AG08395 (cell line): Measurements from ENCODE around the gene PIK3R5.

Experiments used
- DNase-seq: peaks from one replicate; pipeline ENCODE4 v3.0.0; 2012; ENCODE audit warnings: mixed read lengths, low spot score

The PIK3R5 gene

DNA sequence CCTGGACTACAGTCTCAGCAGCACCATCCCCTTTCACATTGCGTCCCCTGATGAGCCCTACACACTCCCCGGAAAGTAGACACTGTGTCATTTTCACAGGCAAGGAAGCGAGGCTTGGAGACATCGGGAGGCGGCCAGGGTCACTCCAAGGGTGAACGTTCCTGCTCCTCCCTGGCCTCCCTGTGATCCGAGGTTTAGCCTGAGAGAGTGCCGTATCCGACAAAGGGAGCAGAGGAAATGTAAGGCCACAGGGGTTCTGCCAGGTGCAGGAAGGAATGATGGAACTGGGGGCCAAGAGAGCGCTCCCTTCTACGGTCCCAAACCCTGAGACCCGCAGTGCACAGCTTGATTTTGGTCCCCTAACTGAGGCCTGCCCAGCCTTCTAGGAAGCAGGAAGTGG, 90.1 kb downstream of the PIK3R5 start:
- DNase-seq, result no peak

DNA sequence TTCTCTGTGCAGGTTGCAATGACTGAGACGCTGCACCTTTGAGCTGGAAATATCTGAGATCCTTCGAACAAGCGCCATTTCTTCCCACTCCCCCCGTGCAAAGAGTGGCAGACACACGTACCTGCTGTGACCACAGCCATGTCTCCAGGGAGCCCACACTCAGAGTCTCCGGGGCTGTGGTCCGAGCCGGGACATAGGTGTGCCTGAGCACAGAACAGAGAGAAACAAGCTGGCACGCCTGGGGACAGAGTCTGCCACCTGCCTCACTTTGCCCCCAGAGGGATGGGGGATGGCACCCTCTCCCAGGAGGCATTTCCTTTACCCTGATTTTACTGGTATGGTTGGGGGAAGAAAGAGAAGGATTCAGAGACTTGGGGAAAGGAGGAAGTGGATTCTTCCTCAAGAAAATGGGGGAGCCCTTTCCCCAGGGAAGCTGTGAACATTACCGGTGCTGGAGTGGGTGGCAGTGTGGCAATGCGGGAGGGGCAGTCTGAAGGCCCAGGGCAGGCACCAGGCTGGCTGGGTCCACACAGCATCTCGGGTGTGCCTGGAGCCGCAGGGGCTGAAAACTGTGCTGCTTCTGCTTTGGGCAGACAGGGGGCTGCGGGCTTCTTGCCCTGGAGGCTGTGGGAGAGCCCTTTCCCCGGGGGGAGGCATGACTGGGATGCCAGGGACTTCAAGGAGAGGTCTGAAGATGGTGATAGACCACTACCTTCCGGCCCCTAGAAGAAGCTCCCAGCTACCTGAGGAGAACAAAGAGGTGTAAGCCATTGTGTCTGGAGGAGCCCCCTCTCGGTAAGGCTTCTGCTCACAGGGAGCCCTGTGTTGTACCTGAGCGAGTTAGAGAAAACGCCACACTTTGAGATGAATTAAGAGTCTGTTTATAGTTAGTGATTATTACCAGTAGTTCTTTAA, 91.4 kb downstream of the PIK3R5 start:
- DNase-seq, result no peak

DNA sequence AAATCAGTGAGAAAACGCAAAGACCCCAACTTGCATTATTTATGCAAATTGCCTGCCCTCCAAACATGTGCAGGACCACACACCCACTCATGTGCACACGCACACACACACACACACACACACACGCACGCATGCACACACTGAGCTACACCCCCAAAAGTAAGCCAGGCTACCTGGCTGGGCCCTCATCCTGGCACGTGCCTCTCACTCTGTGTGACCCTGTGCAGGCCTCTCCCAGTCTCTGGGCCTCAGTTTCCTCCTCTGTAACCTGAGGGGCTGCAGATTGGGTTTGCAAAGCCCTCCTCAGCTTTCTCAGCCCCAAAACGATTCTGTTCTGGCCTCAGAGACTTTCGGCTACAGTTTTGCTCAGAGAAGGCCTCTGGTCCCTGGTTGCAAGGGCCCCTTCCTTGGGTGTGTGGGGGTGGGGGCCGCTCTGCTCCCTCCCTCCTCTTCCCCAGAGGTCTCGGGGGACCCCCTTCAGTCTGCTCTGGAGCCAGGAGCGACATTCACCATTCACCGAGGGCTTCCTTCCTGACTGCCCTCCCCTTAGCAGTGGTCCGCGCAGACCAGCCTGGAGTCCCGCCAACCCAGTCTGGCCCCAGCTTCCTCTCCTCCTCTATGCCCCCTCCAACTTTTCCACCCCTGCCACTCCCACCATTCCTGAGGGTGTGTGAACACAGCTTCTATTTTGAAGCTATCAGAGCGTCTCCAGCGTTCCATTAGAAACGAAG, 92.6 kb downstream of the PIK3R5 start:
- no peak for DNase-seq

DNA sequence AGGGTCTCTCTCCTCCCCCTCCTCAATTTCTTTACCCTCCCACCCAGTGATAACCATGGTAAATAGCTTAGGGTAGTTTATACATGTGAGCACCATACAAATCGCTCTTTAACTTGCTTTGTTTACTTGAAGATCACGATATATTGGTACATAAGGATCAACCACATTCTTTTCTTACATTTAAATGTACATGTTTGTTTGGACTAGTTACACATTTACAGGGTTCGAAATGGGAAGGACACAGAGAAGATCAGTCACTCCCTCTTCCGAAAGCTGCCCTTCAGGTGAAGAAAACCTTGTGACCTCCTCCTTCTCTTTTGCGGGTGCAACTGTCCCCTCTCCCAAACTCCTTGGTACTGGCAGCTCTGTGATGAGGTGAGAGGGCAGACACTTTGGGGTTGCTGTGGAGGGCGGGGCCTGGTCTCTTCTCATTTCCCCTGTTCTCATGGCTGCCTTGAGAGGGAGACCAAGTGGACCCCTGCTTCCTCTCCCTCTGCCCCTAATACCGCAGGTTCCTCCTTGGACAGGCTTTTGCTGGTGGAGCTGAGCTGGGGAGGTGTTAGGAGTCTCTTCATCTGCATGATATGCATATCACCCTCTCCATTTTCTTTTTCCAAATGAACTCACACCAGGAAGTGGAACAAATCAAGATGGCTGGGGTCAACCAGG, 93.3 kb downstream of the PIK3R5 start:
- DNase-seq, result no peak

DNA sequence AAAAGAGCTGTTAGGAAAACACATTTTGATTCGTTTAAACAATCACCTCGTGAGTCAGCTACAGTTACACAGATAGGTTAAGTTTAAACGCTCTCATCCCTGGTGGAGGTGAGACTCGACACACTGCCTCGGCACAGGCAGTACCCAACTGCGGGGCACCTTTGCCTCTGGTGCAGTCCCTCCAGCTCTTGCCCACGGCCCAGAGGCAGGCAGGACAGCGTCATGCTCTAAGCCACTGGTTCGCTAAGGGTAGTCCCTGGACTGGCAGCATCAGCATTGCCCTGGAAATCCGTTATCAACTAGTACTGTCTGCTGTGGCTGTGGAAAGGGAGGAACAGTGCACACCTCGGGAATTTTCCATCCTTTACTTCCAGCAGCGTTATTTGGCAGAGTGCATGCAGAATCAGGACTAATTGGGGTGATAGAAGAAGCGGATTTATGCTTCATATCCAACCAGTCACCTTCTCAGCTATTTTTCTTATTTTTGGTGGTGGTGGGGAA, 94.4 kb downstream of the PIK3R5 start:
- no peak for DNase-seq

DNA sequence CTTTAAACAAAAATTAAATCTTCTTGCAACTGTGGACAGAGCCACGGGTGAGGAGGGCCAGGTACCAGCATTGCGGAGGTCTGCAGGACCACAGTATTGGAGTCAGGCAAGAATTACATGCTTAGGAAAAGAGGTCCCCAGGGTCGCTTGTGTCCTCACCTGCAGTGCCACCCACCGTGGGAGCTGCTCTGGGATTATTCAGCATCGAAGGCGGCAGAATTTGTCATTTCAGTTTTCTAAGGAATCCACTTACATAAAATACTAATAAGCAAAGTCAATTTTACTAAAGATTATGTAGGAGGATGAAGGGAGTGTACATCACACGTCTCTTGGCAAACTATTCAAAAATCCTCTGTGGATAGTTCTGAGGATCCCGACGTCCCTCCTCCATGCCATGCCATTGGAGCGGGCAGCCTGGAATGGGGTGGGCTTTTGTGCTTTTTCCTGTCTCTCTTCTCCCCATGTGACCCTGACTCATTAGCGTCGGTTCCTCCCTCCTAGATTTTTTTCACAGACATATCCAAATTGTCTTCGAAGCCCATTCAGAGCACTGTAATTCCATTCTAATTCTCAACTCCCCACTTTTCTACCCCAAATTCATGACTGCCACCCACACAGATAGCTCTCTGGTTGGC, 95.0 kb downstream of the PIK3R5 start:
- no peak for DNase-seq

DNA sequence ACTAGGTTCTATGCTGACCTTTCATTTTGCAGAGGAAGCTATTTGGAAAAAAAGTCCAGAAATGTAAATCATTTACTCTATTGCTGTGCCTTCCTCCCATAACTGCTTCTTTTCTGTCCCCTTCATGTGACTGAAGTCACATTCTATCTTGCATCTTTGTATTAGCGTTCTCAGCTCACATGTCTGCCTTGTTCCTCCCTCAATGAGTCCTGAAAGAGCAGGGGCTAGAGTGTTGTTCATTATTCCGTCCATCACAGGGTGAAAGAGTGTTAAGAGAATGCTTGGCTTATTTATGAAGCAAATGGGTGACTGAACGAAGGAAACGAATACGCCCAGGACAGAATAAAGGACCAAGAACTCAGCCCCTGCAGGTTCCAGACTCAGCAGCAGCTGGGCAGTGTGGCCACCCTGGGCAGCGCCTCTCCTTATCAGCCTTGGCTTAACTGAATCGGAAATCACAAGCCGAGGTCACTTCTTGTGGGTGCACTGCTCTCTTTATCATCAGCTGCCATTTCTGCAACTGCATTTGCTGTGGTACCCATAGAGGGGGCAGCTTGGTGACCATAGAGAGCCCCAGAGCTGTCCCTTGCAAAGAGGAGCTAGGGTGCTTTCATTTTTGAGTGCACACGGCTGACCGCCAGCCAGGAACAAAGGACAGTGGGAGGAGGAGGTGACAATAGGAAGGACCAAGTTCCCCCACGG, 96.2 kb downstream of the PIK3R5 start:
- no peak for DNase-seq

DNA sequence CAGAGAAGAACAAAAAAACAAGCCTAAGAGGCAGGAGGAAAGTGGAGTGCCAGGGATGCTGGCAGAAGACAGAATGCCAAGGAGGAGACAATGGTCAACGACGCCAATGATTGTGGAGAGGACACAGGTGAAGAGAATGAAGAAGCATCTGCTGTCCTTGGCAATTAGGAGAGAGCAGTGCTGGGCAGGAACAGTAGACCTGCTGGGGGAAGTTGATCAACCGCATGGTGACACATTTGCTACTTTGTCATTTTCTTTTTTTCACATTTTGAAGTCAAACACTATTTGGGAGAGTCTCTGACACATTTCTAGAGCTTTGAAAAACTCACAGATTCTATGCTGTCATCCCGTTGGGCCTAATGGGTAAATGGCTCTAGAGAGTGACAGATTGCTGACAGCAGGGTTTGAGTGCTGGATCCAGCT, 97.0 kb downstream of the PIK3R5 start:
- no peak for DNase-seq

DNA sequence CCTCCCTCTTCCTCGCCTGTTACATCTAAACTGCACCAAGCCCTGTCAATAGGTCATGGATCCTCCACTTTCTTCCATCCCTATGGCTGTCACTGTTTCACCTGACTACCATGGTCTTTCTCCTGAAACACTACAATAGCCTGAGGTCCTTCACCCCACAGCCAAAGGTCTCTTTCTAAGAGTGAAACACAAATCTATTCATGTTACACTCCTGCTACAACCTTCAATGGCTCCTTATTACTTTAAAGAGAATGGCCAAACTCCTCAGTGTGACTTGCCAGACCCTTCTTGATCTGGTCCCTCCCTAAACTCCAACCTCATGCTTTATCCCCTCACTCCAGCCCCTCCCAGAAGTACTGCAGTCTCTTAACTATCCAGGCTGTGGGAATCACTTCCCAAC, 97.4 kb downstream of the PIK3R5 start:
- no peak for DNase-seq

DNA sequence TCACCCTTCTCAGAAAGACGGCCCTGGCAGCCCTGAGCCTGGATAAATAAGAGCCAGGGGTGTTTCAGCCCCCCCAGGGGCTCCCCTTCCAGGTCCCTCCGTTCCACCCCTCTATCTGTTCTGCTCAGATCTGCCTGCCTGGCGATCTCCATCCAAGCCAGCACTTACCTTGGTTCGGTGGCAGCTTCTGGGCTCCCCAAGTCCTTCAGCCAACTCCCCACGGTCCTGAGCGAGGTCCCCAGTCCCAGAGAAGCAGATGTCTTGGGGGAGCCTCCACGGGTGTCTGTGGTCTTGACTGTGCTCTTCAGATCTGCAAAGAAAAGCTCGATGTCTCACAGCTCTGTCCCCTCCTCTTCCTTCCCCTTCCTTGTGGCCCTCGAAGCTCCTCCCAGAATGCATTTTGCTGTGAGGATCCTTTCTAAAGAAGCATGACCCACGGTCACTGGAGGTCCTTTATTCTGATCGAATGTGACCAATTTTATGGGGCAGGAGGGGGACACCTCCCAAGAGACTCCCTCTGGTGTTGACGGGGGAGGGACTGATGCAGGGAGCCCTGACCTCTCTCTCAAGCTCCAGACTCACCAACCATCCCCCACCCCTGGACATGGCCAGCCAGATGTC, 98.0 kb downstream of the PIK3R5 start, which contains the start of gene PIK3R6:
TSS of gene PIK3R6 (minus strand) at position 314 of the 621 bp plus-strand sequence. CDS start 17,880 bp downstream, outside the sequence.
- DNase-seq, result no peak

DNA sequence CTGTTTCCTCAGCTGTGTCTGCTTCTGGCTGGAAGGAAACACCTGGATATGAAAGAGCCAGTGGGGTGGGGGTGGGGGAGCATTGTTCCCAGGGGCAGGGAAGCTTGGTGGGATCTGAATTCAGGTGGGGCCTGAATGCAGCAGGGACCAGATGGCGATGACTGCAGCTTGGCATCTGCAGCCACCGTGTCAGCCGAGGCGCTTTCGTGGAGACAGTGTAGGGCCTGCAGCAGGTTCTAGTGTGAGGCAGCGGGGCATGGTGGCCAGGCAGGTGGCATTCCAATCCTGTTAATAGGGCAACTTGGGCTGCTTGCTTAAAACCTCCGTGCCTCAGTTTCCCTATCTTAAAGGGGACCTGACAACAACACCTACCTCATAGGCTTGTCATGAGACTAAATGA, 99.7 kb downstream of the PIK3R5 start:
- no peak for DNase-seq

DNA sequence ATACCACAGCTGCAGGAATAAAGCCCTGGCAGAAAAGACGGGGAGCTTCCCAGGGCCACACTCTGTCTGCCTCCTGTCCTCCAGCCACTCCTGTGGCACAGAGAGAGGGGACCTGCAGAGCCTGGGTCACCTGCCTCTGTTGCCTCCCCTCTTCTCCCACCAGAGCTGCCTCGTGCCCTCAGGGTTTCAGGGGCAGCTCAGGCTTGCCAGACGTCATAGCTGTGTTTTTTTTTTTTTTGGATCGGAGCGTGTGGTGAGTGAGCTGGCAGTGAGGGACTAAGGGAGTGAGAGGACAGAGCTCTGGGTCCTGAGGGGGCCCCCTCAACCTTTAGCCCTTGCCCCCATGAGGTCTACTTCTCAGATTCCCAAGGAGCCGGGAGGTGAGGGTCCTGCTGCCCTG, 100.1 kb downstream of the PIK3R5 start:
- no peak for DNase-seq

DNA sequence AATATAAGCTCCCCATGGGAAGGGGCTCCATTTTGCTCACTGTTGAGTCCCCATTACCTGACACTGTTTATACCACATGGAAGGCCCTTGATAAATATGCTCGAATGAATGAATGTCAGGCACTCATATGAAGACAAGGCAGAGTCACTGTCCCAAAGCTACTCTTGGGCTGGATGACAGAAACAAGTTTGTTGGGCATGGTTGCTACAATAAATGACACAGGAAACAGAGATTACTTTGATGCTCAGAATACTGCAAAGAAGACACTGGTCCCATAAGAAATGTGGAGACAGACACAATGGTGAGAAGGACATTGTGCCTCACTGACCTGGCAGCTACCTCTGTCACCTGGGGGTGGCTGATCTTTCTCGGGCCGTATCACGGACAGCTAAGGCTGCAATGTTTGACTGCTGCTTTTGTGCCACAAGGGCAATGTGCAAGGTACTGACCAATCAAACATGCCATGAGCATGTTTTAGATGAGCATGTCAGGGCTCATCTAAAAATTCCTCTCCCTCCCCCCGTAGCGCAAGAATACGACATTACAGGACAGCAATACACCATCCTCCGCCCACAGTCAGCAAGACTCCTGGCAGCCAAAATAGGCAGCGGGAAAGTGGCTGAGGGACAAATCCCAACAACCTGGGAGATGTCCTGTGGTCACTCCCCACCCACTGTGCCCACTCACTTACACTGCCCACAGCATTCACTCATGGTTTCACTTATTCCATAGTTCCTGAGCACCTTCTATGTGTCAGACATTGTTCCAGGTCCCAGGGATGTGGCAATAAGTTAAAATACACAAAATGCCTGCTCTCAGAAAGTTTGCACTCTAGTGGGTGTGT, 103.1 kb downstream of the PIK3R5 start:
- no peak for DNase-seq

DNA sequence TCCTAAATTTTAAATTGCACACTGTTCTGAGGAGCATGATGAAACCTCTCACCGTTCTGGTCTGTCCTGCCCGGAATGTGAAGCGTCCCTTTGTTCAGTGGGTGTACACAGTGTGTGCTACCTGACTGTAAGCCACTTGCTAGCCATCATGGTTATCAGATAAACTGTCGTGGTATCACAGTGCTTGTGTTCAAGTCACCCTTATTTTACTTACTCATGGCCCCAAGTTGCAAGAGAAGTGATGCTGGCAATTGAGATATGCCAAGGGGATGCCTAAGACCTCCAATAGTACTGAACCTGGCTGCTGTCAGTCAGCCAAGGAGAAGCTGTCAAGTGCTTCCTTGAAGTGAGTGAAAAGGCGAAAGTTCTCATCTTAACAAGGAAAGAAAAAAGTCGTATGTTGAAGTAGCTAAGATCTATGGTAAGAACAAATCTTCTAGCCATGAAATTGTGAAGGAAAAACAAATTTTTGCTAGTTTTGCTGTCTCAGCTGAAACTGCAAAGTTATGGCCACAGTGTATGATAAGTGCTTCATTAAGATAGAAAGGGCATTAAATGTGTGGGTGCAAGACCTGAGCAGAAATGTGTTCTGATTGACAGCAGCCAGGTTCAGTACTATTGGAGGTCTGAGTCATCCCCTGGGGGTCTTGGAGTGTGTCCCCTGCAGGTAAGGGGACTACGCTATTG, 103.9 kb downstream of the PIK3R5 start:
- no peak for DNase-seq

DNA sequence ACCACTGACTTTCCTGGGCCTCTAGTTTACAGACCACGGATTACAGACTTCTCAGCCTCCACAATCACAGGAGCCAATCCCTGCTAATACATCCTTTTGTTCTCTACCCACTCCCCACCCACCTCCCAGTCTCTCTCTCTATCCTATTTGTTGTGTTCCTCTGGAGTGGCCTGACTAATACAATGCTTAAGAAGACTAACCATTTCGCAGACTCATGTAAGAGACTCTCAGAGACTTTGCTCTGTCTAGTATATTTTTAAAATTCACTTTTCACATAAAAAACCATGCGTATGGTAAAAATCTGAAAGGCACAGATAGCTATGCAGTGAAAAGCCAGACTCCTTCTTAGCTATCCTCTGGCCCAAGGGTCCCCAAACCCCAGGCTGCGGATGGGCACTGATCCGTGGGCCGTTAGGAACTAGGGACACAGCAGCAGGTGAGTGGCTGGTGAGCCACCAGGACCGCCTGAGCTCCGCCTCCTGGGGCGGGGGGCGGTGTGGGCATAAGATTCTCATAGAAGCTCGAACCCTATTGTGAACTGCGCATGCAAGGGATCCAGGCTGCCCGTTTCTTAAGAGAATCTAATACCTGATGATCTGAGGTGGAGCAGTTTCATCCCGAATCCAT, 105.6 kb downstream of the PIK3R5 start:
- no peak for DNase-seq

DNA sequence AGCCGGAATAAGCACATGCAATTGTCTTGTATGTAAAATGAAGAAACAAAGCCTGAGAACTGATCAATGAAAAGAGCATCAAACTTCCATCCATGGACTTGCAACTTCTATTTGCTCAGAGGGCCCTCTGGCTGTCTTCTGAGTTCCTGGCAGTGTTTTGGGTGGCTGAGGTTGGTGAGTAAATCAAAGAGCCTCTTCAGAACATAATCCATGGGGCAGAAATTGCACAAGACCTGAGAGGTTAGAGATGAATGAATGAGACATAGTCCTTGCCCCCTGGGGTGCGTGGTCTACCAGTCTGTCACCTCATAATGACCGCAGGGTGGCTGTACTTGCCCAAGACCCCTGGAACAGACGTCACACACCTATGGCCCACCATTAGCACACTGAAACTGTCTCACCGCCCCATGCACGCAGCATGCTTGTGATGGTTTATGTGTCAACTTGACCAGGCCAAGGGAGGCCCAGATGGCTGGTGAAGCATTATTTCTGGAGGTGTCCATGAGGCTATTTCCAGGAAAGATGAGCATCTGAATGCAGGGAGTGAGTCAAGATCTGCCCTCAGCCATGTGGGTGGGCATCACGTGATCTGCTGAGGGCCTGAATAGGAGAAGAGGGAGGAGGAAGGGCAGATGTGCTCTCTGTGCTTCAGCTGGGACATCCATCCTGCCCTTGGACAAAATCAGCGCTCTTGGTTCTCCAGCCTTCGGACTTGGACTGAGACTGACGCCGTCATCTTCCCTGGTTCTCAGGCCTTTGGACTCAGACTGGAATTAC, 106.3 kb downstream of the PIK3R5 start:
- peak; percentile 47 for DNase-seq

DNA sequence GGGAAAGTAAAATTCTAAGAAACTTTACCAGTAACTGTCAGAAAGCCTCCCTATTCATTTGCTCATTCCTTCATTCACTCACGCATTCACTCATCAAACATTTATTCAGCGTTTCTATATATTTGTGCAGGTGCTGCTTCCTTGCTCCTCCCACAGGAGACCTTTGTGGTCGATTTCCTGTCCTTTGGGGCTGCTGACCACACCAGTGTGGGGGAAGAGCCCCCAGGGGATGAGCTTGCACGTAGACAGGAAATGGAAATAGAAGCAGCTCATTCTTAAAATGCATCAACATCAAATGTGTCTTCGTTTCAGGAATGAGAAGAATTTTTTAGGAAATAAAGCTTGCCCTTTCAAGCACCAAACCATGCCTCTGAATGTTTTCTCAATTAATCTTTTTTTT, 107.6 kb downstream of the PIK3R5 start:
- peak; percentile 45 for DNase-seq
